HL-60/S4 treated with retinoic acid at 250 ng/mL for 4 days and 3 days (cell line): ENCODE results near the gene CHSY1.
"Not testable (repeated sequence)": the region's sequence is repeated elsewhere in the genome, so short reads cannot be mapped to it uniquely, and the experiment has no call there.

ENCODE experiments used
- in situ Hi-C: fragments of 300-500 bp; cut with MboI; formaldehyde crosslinking; loops from 2 replicates; pipeline ENCODE4 v1.7.0; 2022; ENCODE audit warnings: low sequenced_read_pairs

Gene CHSY1

GRCh38 chr15:101251830-101252820 lies at the start of gene CHSY1:
TSS of gene CHSY1 (minus strand) at chr15:101252048. CDS start at chr15:101251456, 592 bp downstream.
- in situ Hi-C loops, result loop anchor here (25.0 kb wide), 2 partner anchors 340 to 615 kb away; partner anchors contain the start of gene LRRK1

GRCh38 chr15:101296418-101297405 lies 44.9 kb upstream of the CHSY1 start:
- in situ Hi-C loops, result no loop called here

DNA sequence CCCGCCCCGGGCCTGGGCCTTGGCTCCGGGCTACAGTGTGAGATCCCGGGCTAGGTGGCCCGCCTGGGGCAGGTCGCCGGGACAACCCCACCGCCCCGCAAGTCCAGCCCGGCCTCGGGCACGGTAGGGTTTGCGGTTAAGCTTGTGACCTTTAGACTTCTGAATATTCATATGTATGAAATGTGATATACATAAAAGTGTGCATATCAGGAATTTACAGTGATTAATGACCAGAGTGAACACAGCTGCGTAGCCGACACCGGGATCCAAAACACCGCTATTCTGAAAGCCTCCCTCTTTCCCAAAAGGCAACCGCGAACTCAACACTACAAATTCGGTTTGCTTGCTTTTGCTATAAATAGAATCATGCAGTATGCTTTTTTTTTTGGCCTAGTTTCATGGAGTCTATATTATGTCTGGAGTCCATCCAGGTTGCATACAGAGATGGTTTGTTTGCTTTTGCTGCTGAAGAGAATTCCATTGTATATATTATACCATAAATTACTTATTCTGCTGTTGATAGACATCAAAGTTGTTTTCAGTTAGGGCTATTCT lies 43.8 kb upstream of the CHSY1 start:
- in situ Hi-C loops, result no loop called here

- in situ Hi-C loops, result loop anchor here (5.0 kb wide), 1 partner anchor 357 kb away; the partner anchor contains the start of gene TM2D3
These were observed 43.1 kb upstream of the CHSY1 start, which contains the start of gene SNRPA1 for GRCh38 chr15:101294731-101295606. TSS of gene SNRPA1 (minus strand) at chr15:101295248. CDS start at chr15:101295178, 70 bp downstream.

DNA sequence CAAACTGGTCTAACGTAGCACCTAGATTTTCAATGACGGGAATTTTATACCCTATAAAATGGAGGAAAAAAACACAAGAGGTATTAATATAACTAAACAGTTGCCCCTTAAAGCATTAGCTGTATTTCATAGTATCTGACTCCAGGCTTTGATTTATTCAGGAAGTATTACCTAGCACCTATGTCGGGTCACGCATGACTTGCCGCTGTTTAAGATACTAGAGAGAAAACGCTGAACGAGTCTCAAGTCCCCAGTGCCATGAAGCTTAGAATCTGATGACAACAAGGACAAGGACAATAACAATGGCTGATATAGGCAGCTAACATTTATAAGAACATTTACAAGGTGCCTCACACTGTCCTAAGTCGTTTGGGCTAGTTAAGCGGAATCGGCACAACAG lies 41.3 kb upstream of the CHSY1 start:
- in situ Hi-C loops, result loop anchor here (5.0 kb wide), 1 partner anchor 359 kb away; the partner anchor contains the start of gene TM2D3

DNA sequence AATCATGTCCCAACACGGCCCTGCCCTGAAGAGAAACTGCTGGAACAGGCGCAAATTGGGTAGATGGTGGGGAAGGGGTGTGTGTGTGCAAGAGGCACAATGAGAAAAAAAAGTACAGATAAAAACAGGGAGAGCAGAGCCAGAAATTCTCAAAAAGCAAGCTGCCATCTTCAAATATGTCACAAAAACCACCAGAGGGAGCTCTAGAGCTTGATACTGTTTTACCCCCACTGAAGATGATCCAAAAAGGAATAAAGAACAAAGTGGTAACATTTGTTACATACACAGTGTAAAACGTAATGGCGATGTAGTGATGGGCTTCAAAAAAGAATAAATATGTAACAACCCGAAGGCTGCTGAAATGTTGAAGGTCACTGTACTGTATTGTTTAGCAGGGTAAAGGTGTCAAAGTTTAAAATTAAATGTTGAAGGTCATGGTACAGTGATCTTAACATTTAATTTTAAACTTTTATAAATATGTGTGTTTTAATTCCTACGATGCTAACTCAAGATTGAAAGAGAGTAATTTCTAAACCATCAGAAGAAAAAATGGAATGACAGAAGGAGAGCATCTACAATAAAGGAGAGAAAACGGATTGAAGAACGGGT lies 37.2 kb upstream of the CHSY1 start:
- in situ Hi-C loops, result no loop called here

- in situ Hi-C loops, result not testable (repeated sequence)
These were observed 35.5 kb upstream of the CHSY1 start for GRCh38 chr15:101287342-101287741.

GRCh38 chr15:101286471-101287114 lies 34.7 kb upstream of the CHSY1 start:
- in situ Hi-C loops, result no loop called here

DNA sequence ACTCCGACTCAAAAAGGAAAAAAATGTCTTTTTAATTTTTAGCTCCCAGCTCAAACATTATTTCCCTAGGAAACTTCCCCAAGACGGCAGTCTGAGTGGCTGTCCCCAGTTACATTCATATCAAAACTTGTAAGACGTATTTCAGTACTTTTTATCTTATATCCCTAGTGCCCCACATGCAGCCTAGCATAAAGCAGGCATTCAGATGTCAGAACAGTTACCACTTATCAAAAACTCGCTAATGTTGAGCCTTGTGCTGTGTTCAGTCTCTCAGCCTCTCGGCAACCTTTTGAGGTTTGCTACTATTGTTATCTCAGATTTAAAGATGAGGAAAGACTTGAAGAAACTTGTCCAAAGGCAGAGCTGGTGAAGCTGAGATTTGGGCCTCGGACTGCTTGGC lies 32.1 kb upstream of the CHSY1 start:
- in situ Hi-C loops, result no loop called here

GRCh38 chr15:101280007-101280406 lies 28.2 kb upstream of the CHSY1 start:
- in situ Hi-C loops, result no loop called here

DNA sequence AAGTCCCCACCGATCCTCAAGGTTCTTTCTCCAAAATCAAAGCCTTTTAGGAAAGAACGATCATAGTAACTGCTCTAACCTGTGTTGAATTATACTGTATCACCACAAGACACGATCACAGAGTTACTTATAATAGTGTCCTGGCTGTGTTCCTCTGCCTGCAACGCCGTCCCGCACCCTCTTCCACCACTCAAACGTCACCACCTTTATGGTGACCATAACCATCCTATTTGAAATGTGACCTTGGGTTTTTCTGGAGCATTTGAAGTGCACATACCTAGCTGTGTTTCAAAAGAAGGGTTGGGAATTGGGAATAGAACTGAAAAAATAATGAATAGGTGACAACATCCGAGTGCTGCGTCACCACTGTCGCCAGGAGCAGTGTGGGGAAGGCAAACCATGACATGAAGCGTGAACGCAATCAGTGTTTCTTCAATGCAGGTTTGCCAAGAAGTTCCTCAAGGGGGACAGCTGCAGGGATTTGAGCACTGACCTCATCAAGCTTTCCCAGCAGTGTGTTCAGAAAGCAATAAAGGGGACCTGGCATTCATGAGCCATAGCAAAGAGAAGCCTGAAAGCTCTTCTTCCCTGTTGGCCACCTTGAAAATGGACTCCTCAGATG lies 26.2 kb upstream of the CHSY1 start:
- in situ Hi-C loops, result no loop called here

- in situ Hi-C loops, result no loop called here
These were observed 25.4 kb upstream of the CHSY1 start, which contains the start of gene SELENOS for GRCh38 chr15:101277038-101277822. TSS of gene SELENOS (minus strand) at chr15:101277485. CDS start at chr15:101277417, 68 bp downstream.

GRCh38 chr15:101276501-101277037 lies 24.7 kb upstream of the CHSY1 start:
- in situ Hi-C loops, result no loop called here

DNA sequence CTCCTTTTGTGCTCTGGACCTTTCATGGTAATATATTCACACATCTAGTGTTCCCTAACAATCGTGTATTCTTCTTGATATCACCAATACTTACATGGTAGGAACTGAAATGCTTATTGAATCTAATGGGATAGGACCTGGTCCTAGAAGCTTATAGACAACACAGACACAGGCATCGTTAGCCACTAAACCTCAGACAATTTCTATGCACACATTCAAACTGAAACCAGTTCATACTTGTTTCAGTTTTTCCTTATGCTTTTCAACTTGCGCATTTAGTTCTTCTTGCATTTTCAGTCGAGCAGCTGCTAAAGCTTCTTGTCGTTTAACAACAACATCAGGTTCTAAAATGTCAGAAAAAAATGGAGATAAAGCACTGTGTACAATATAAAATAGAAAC lies 23.2 kb upstream of the CHSY1 start:
- in situ Hi-C loops, result no loop called here

- in situ Hi-C loops, result loop anchor here (25.0 kb wide), 2 partner anchors 361 to 636 kb away; partner anchors contain the start of gene LRRK1
These were observed 21.7 kb upstream of the CHSY1 start for GRCh38 chr15:101273534-101273933.

- in situ Hi-C loops, result loop anchor here (25.0 kb wide), 2 partner anchors 360 to 635 kb away; partner anchors contain the start of gene LRRK1
These were observed 20.7 kb upstream of the CHSY1 start for GRCh38 chr15:101272584-101272983.
